Fibroblast of peridontal ligament (primary cell): ENCODE measurements around the gene PRIM2.
A peak's percentile ranks its signal among the peaks of the same experiment; 100 is the strongest.
"Not testable (repeated sequence)": the region's sequence is repeated elsewhere in the genome, so short reads cannot be mapped to it uniquely, and the experiment has no call there.

ENCODE experiments used
- DNase-seq: peaks from one replicate; pipeline ENCODE4 v3.0.0-alpha.2; 2010; ENCODE audit errors: extremely low read depth

The PRIM2 gene

GRCh38 chr6:57365076-57365583, 47.7 kb downstream of the PRIM2 start:
- peak; percentile 57 for DNase-seq

DNA sequence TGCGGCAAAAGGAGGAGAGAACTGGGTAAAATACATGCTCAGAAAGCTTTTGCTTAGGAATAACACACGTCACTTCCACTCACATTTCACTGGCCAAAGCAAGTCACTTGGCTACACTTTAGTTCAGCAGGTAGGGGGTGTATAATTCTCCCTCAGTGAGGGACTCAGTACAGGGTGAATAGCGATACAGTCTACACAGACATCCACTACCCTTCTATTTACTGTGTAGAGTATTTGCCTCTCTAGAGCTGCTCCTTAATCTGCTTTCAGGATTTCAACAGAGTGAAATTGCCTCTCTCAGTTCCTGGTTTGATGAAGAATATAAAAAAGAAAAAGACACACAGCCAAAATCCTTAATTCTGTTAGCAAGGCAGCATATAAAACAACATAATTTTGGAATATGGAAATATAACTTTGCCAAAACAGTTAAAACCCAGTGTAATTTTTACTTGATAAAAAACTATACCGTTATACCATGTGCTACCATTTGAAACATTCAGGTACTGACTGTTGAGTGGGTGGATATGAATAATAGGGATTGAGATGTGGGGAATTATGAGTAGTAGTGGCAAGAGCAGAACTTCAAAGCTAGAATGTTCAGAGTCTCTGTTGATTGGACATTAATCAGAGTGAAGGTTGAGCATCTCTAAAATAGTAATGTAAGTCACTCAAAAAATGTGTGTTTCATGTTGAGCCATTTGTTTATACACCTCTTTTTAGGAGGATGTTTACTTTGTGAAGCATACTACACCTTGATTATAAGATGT, 51.7 kb downstream of the PRIM2 start:
- not testable (repeated sequence) for DNase-seq

- not testable (repeated sequence) for DNase-seq
Measured at GRCh38 chr6:57371779-57372178, 54.3 kb downstream of the PRIM2 start.

DNA sequence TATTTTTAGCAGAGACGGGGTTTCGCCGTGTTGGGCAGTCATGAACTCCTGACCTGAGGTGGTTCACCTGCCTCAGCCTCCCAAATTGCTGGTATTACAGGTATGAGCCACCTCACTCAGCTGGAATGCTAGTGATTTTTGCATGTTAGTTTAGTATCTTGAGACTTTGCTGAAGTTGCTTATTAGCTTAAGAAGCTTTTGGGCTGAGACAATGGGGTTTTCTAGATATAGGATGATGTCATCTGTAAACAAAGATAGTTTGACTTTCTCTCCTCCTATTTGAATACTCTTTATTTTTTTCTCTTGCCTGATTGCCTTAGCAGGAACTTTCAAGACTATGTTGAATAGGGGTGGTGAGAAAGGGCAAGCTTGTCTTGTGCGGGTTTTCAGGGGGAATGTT, 57.3 kb downstream of the PRIM2 start:
- not testable (repeated sequence) for DNase-seq

DNA sequence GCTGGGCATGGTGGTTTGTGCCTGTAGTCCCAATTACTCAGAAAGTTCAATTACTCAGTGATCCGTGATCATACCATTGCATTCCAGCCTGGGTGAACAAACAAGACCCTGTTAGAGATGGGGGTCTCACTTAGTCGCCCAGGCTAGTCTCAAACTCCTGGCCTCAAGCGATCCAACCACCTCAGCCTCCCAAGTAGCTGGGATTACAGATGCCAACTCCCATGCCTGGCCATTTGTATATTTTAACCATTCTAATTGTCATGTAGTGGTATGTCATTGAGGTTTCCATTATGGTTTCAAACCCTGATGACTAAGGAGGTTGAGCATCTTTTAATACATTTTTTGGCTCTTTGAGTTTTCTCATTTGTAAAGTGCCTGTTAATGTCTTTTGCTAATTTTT, 58.7 kb downstream of the PRIM2 start:
- not testable (repeated sequence) for DNase-seq

DNA sequence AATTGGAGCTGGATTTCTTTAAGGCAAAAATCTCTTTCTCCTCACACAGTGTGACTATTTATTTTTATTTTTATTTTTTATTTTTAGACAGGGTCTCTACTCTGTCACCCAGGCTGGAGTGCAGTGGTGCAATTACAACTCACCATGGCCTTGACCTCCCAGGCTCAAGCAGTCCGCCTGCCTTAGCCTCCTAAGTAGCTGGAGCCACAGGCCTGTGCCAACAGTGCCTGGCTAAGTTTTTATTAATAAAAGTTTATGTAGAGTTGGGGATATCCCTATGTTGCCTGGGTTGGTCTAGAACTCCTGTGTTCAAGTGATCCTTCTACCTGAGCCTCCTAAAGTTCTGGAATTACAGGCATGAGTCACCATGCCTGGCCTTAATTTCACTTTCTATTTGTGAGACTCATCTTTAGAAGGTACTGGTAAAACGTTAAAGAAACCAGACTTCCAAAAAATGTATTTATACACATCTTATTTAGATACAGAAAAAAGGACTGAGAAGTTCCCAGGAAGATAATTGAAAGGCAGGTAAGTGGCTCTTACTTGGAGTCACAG, 71.7 kb downstream of the PRIM2 start:
- DNase-seq = not testable (repeated sequence)

DNA sequence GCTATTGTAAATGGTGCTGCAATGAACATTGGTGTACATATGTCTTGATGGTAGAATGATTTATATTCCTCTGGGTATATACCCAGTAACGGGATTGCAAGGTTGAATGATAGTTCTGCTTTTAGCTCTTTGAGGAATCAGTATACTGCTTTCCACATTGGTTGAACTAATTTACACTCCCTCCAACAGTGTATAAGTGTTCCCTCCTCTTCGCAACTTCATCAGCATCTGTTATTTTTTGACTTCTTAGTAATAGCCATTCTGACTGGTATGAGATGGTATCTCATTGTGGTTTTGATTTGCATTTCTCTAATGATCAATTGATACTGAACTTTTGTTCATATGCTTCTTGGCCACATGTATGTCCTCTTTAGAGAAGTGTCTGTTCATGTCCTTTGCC, 73.4 kb downstream of the PRIM2 start:
- not testable (repeated sequence) for DNase-seq

- not testable (repeated sequence) for DNase-seq
Measured at GRCh38 chr6:57392047-57392446, 74.6 kb downstream of the PRIM2 start.

DNA sequence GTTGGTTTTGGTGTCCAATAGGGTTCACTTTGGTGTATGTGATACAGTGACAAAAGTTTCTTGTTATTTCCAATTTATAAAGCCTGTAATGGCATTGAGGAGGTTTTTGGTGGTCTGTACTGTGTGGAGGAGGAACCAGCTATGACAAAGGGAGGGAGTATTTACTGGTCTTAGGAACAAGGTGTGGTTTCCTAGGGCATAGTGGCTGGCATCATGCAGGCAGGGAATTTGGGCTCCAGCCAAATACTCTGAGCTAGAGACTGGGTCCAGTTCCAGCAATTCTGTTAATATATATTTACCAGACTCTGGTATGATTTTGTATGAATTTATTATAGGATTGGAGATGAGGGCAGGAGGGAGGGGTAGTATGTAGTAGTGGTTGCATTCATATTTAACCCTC, 101.9 kb downstream of the PRIM2 start:
- not testable (repeated sequence) for DNase-seq

DNA sequence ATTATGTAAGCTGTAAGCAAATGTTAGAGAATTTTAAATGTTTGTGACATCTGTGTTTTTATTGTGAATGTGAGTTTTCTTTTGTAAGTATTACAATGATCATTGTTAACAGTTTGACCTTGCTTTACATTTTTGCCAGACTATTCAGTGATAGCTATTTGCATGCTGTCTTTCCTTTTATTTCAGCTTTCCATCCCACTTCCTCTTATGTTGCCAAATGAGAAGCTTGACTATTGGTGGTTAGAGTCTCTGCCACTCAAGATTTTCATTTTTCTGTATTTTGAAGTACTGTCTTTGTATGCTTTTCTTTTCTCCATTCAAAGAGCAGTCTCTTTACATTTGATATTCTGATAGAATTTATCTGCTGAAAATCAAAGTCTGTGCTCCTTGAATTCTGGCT, 104.1 kb downstream of the PRIM2 start:
- DNase-seq = peak; percentile 29

DNA sequence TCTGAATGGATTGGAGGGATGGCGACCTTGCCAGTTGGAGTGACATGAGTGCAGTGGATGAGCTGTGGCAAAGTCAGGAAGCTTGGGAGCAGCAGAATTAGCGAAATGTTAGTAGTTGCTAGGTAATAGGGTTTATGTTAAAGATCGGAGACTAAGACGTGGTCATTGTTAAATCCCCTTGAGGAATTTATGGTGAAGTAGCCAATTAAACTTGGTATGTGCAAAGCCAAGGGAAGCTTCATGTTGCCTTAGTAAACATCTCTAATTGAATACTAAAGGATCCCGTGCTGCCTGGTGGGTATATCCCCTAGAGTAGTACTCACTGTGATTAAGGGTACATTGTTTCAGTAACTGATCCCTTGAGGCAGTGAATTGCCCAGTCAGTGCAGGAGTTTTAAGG, 106.0 kb downstream of the PRIM2 start:
- peak; percentile 66 for DNase-seq

GRCh38 chr6:57431742-57432141, 114.3 kb downstream of the PRIM2 start:
- DNase-seq = not testable (repeated sequence)

DNA sequence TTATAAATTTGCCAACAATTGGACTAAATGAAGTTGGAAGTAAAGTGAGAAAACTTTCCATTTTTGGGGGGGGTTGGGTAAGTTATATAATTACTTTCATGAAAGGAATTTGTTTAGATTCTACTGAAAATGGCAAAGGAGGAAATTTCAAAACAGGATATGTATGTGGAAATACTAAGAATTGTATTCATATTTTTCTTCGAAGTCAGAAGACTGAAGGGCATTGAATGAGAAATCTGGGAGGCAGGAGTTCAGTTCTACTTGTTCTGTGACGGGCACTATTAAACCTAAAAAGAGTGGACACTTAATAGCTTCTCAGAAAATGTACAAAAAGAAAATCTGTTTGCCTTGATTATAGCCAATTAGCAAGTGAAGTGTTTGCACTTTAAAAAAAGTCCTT, 114.7 kb downstream of the PRIM2 start:
- DNase-seq = peak; percentile 91

GRCh38 chr6:57432919-57433684, 115.7 kb downstream of the PRIM2 start:
- DNase-seq = peak; percentile 56

DNA sequence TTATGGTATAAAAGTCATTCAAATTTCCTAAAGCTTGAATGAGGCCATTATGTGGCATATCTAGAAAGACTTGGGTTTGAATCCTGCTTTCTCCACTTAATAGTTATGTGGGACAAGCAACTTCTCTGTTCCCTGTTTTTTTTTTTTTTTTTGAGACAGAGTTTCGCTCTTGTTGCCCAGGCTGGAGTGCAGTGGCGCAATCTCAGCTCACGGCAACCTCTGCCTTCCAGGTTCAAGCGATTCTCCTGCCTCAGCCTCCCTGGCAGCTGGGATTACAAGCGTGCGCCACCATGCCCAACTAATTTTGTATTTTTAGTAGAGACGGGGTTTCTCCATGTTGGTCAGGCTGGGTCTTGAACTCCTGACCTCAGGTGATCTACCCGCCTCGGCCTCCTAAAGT, 116.4 kb downstream of the PRIM2 start:
- not testable (repeated sequence) for DNase-seq

DNA sequence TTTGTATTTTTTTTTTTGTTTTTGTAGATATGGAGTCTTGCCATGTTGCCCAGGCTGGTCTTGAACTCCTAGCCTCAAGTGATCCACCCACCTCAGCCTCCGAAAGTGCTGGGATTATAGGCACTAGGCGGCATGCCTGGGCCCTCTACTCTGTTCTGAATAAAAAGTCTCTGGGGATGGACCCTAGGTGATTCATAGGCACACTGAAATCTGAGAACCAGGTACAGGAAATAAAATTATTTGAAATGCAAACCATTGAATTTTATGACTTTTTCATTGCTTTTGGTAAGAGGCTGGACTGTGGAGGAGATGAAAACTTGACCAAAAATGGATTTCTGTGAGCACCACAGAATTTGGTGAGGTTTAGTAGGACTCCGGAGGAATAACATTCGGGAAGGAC, 117.5 kb downstream of the PRIM2 start:
- DNase-seq = no peak

GRCh38 chr6:57435475-57436160, 118.2 kb downstream of the PRIM2 start:
- no peak for DNase-seq

GRCh38 chr6:57440735-57441134, 123.3 kb downstream of the PRIM2 start:
- not testable (repeated sequence) for DNase-seq

DNA sequence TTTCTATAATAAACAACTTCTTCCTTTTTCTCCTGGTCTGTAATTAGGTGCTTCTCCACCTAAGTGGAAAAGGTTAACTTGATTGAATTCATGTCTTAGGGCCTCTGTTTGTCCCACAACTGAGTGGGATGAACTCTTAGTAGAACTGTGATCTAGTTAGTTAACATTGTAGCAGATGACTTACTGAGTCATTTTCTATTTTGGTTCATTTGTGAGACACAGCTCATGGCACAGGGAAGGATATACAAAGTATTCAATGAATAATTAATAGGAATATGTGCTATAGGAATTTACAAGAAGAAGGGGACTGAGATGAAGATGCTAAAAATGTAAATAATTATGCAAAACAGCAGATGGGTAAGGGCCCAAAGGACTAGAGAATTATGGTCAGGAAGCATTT, 124.7 kb downstream of the PRIM2 start:
- DNase-seq = not testable (repeated sequence)

GRCh38 chr6:57443181-57443580, 125.8 kb downstream of the PRIM2 start:
- peak; percentile 54 for DNase-seq

GRCh38 chr6:57444787-57445186, 127.4 kb downstream of the PRIM2 start:
- not testable (repeated sequence) for DNase-seq

- not testable (repeated sequence) for DNase-seq
Measured at GRCh38 chr6:57445379-57445778, 127.9 kb downstream of the PRIM2 start.
